UCSD-AML1 (cell line): ENCODE measurements around the gene SRP72.

Experiments used
- DNase-seq: peaks from one replicate; lab custom pipeline; 2025; ENCODE audit not compliant: unreplicated experiment; lab: John Stamatoyannopoulos, UW

SRP72 gene

GRCh38 chr4:56540826-56541225 lies 73.4 kb downstream of the SRP72 start:
- no peak for DNase-seq

GRCh38 chr4:56544573-56545131 lies 77.2 kb downstream of the SRP72 start:
- peak; percentile 83 for DNase-seq

GRCh38 chr4:56550642-56551041 lies 83.2 kb downstream of the SRP72 start:
- no peak for DNase-seq

GRCh38 chr4:56551516-56551915 lies 84.1 kb downstream of the SRP72 start:
- no peak for DNase-seq

GRCh38 chr4:56552273-56552672 lies 84.9 kb downstream of the SRP72 start:
- no peak for DNase-seq
